ENCODE measurements around the gene TNFRSF9.

- TF ChIP-seq CTCF (IDR thresholded peaks at IDR 0.05; ENCODE audit: low read depth, low read length) (no peak), POLR2A (IDR thresholded peaks at IDR 0.05; ENCODE audit: extremely low read depth, insufficient read length) (no peak)
Observed at GRCh38 chr1:7886405-7886745, 54.3 kb downstream of the TNFRSF9 start.

All from NB4 (cell line).